GM18505 (cell line): Measurements from ENCODE around the gene ALKBH2.
"Not testable (repeated sequence)": the region's sequence is repeated elsewhere in the genome, so short reads cannot be mapped to it uniquely, and the experiment has no call there.

Source experiments
- ATAC-seq: cut with Tn5 transposase; IDR thresholded peaks from one replicate; pipeline ENCODE4 v1.9.1; 2021; ENCODE audit not compliant: unreplicated experiment
- POLR2A ChIP-seq: IDR thresholded peaks from 4 replicates; pipeline ENCODE4 v1.6.1; 2011; ENCODE audit warnings: borderline replicate concordance; ENCODE audit not compliant: insufficient read depth, insufficient read length; ENCODE audit errors: extremely low read depth

The ALKBH2 gene

GRCh38 chr12:109052097-109052413, 41.2 kb downstream of the ALKBH2 start:
- no peak for ATAC-seq
- no peak for TF ChIP-seq POLR2A

- ATAC-seq = not testable (repeated sequence)
Observed at GRCh38 chr12:109049794-109050193, 43.5 kb downstream of the ALKBH2 start.

GRCh38 chr12:109048706-109049105, 44.6 kb downstream of the ALKBH2 start:
- not testable (repeated sequence) for ATAC-seq

GRCh38 chr12:109047081-109047805, 46.0 kb downstream of the ALKBH2 start:
- no peak for ATAC-seq
- no peak for TF ChIP-seq POLR2A

GRCh38 chr12:109044241-109044640, 49.0 kb downstream of the ALKBH2 start:
- no peak for ATAC-seq
- TF ChIP-seq POLR2A = no peak
